ENCODE measurements around the gene ETS1.
"Not testable (repeated sequence)": the region's sequence is repeated elsewhere in the genome, so short reads cannot be mapped to it uniquely, and the experiment has no call there.

Gene ETS1

GRCh38 chr11:128468111-128468510 lies 119.2 kb downstream of the ETS1 start:
- DNase-seq (ENCODE audit: low spot score): no peak
- no peak for FAIRE-seq

- FAIRE-seq (peak; percentile 83), DNase-seq (ENCODE audit: low spot score) (peak; percentile 88)
Observed at GRCh38 chr11:128467610-128468041, 119.7 kb downstream of the ETS1 start.

GRCh38 chr11:128467041-128467440 lies 120.3 kb downstream of the ETS1 start:
- FAIRE-seq: no peak
- DNase-seq (ENCODE audit: low spot score): no peak

- DNase-seq (ENCODE audit: low spot score): no peak
- no peak for FAIRE-seq
Observed at GRCh38 chr11:128465946-128466705, 121.2 kb downstream of the ETS1 start.

GRCh38 chr11:128465531-128465930 lies 121.8 kb downstream of the ETS1 start:
- DNase-seq (ENCODE audit: low spot score): no peak
- FAIRE-seq: no peak

GRCh38 chr11:128464878-128465450 lies 122.4 kb downstream of the ETS1 start:
- no peak for DNase-seq (ENCODE audit: low spot score)
- FAIRE-seq: no peak

- DNase-seq (ENCODE audit: low spot score): no peak
- no peak for FAIRE-seq
Observed at GRCh38 chr11:128463979-128464378, 123.4 kb downstream of the ETS1 start.

- no peak for FAIRE-seq
- DNase-seq (ENCODE audit: low spot score): no peak
Observed at GRCh38 chr11:128463371-128463829, 124.0 kb downstream of the ETS1 start.

- DNase-seq (ENCODE audit: low spot score): no peak
- FAIRE-seq: no peak
Observed at GRCh38 chr11:128462922-128463321, 124.4 kb downstream of the ETS1 start.

GRCh38 chr11:128462189-128462588 lies 125.2 kb downstream of the ETS1 start:
- FAIRE-seq (no peak), DNase-seq (ENCODE audit: low spot score) (no peak)

GRCh38 chr11:128458321-128458720 lies 129.0 kb downstream of the ETS1 start:
- no peak for FAIRE-seq
- DNase-seq (ENCODE audit: low spot score): peak; percentile 23

- DNase-seq (ENCODE audit: low spot score): no peak
- FAIRE-seq: no peak
Observed at GRCh38 chr11:128457874-128458273, 129.5 kb downstream of the ETS1 start.

GRCh38 chr11:128456566-128457268 lies 130.6 kb downstream of the ETS1 start:
- DNase-seq (ENCODE audit: low spot score): no peak
- FAIRE-seq: no peak

GRCh38 chr11:128455766-128456165 lies 131.6 kb downstream of the ETS1 start:
- FAIRE-seq: no peak

GRCh38 chr11:128453444-128454336 lies 133.7 kb downstream of the ETS1 start:
- no peak for FAIRE-seq

More at GRCh38 chr11:128455766-128456165, 131.6 kb downstream of the ETS1 start:
- no peak for DNase-seq (ENCODE audit: low spot score)

GRCh38 chr11:128451652-128452470 lies 135.5 kb downstream of the ETS1 start:
- no peak for DNase-seq (ENCODE audit: low spot score)
- FAIRE-seq: no peak

More at GRCh38 chr11:128453444-128454336, 133.7 kb downstream of the ETS1 start:
- peak; percentile 40 for DNase-seq (ENCODE audit: low spot score)

- DNase-seq (ENCODE audit: low spot score) (no peak), FAIRE-seq (no peak)
Observed at GRCh38 chr11:128450882-128451651, 136.3 kb downstream of the ETS1 start.

- not testable (repeated sequence) for FAIRE-seq; DNase-seq (ENCODE audit: low spot score)
Observed at GRCh38 chr11:128450425-128450824, 136.9 kb downstream of the ETS1 start.

GRCh38 chr11:128448981-128449713 lies 138.2 kb downstream of the ETS1 start:
- FAIRE-seq: no peak
- no peak for DNase-seq (ENCODE audit: low spot score)

Data from urothelium cell line (cell line).